HepG2 (cell line): Measurements from ENCODE around the gene PHKG2. TPM values are rescaled to one million over a fixed set of nuclear protein-coding genes. Genes with fewer than 3 reads are reported as not detected.
A peak's percentile ranks its signal among the peaks of the same experiment; 100 is the strongest.

Experiments used
- AGO2 ChIP-seq: fragments of 200-400 bp; formaldehyde crosslinking; optimal IDR thresholded peaks from 2 replicates; pipeline ENCODE3; 2017; ENCODE audit warnings: mild to moderate bottlenecking, low read depth, low read length, moderate library complexity
- CERS6 ChIP-seq: sonication (generic); formaldehyde crosslinking; IDR thresholded peaks from 2 replicates; pipeline ENCODE4 v1.5.0; 2020; ENCODE audit warnings: missing genetic modification reagents
- CTCF ChIP-seq: sonication (generic); formaldehyde crosslinking; IDR thresholded peaks from 2 replicates; pipeline ENCODE4 v1.5.0; 2020; ENCODE audit warnings: mild to moderate bottlenecking, missing genetic modification reagents, moderate library complexity
- DR1 ChIP-seq: sonication (generic); formaldehyde crosslinking; IDR thresholded peaks from 2 replicates; pipeline ENCODE4 v1.8.0; 2021; ENCODE audit warnings: mild to moderate bottlenecking, missing genetic modification reagents, inconsistent platforms
- FOXO1 ChIP-seq: sonication (generic); formaldehyde crosslinking; IDR thresholded peaks from 2 replicates; pipeline ENCODE4 v1.4.0; 2020; ENCODE audit warnings: missing genetic modification reagents
- HOXA7 ChIP-seq: sonication (generic); formaldehyde crosslinking; IDR thresholded peaks from 2 replicates; pipeline ENCODE4 v1.8.1; 2022; ENCODE audit warnings: mild to moderate bottlenecking, missing genetic modification reagents, moderate library complexity
- IKZF4 ChIP-seq: sonication (generic); formaldehyde crosslinking; IDR thresholded peaks from 2 replicates; pipeline ENCODE4 v1.5.1; 2020; ENCODE audit warnings: borderline replicate concordance, mild to moderate bottlenecking, low read depth, missing genetic modification reagents; ENCODE audit errors: not compliant biosample characterization
- KLF11 ChIP-seq: IDR thresholded peaks from 2 replicates; pipeline ENCODE4 v1.6.1; 2016; ENCODE audit warnings: missing compliant biosample characterization
- NR2F1 ChIP-seq, 2 experiments: fragments of 450-650 bp in 1 of 2; formaldehyde crosslinking in 1 of 2; IDR thresholded peaks; 2 replicates each; pipeline versions ENCODE4 v1.5.0 to v1.6.1; 2016 to 2020; ENCODE audit warnings: mild to moderate bottlenecking in 1 of 2, missing compliant biosample characterization in 1 of 2, missing genetic modification reagents in 1 of 2, moderate library complexity in 1 of 2
- SRSF9 ChIP-seq: fragments of 200-400 bp; formaldehyde crosslinking; IDR thresholded peaks from 2 replicates; pipeline ENCODE4 v1.6.1; 2018; ENCODE audit warnings: borderline replicate concordance, mild to moderate bottlenecking, low read depth, low read length; ENCODE audit not compliant: insufficient read depth, poor library complexity, severe bottlenecking
- XRCC5 ChIP-seq: fragments of 200-400 bp; formaldehyde crosslinking; optimal IDR thresholded peaks from 2 replicates; pipeline ENCODE3; 2017; ENCODE audit warnings: mild to moderate bottlenecking, low read length
- ZMYM3 ChIP-seq: sonication (generic); formaldehyde crosslinking; IDR thresholded peaks from 2 replicates; pipeline ENCODE4 v1.5.1; 2020; ENCODE audit warnings: mild to moderate bottlenecking, missing genetic modification reagents
- ZNF263 ChIP-seq: sonication (generic); formaldehyde crosslinking; IDR thresholded peaks from 2 replicates; pipeline ENCODE4 v1.4.0; 2020; ENCODE audit warnings: missing genetic modification reagents
- ZNF430 ChIP-seq: sonication (generic); formaldehyde crosslinking; IDR thresholded peaks from 2 replicates; pipeline ENCODE4 v1.9.0; 2021; ENCODE audit warnings: mild to moderate bottlenecking, missing genetic modification reagents
- ZNF605 ChIP-seq: sonication (generic); formaldehyde crosslinking; IDR thresholded peaks from 2 replicates; pipeline ENCODE4 v1.8.0; 2022; ENCODE audit warnings: mild to moderate bottlenecking, missing genetic modification reagents
- ZNF609 ChIP-seq: sonication (generic); formaldehyde crosslinking; IDR thresholded peaks from 2 replicates; pipeline ENCODE4 v1.4.0; 2020; ENCODE audit warnings: mild to moderate bottlenecking, missing genetic modification reagents, borderline replicate concordance
- ZNF770 ChIP-seq: sonication (generic); formaldehyde crosslinking; IDR thresholded peaks from 2 replicates; pipeline ENCODE4 v1.5.0; 2020; ENCODE audit warnings: mild to moderate bottlenecking, missing genetic modification reagents
- ZSCAN22 ChIP-seq: sonication (generic); formaldehyde crosslinking; IDR thresholded peaks from 2 replicates; pipeline ENCODE4 v1.4.0; 2020; ENCODE audit warnings: mild to moderate bottlenecking, missing genetic modification reagents
- ZSCAN31 ChIP-seq: sonication (generic); formaldehyde crosslinking; IDR thresholded peaks from 2 replicates; pipeline ENCODE4 v1.5.0; 2020; ENCODE audit warnings: low read depth, mild to moderate bottlenecking, missing genetic modification reagents
- polyA plus RNA-seq, 8 experiments: library from polyadenylated mRNA; depleted of rRNA in 3 of 8; stranded (reverse) in 7 of 8; unstranded in 1 of 8; fragments of >200 nt; fragmentation: Illumina TruSeq in 4 of 8; extraction: Trizol in 4 of 8; gene quantifications; 2 replicates each; pipeline versions ENCODE4 v1.2.1 to v1.2.3, GENCODE V29; 2011 to 2016; ENCODE audit warnings: low read depth in 4 of 8, missing spikeins in 1 of 8, mixed read lengths in 1 of 8; ENCODE audit not compliant: insufficient read depth in 1 of 8
- total RNA-seq, 5 experiments: library from RNA; depleted of rRNA; stranded (reverse); fragments of >200 nt; fragmentation: Illumina TruSeq; extraction: Trizol; gene quantifications; 2 replicates each; pipeline ENCODE4 v1.2.3, GENCODE V29; 2016; ENCODE audit warnings: low read depth in 1 of 5

Gene PHKG2
- total and polyA plus RNA-seq, 2 of the 13 experiments (the other 11 are each of a cell fraction or from before 2014, with no cell fraction given) = 37.4 to 42.1 TPM

DNA sequence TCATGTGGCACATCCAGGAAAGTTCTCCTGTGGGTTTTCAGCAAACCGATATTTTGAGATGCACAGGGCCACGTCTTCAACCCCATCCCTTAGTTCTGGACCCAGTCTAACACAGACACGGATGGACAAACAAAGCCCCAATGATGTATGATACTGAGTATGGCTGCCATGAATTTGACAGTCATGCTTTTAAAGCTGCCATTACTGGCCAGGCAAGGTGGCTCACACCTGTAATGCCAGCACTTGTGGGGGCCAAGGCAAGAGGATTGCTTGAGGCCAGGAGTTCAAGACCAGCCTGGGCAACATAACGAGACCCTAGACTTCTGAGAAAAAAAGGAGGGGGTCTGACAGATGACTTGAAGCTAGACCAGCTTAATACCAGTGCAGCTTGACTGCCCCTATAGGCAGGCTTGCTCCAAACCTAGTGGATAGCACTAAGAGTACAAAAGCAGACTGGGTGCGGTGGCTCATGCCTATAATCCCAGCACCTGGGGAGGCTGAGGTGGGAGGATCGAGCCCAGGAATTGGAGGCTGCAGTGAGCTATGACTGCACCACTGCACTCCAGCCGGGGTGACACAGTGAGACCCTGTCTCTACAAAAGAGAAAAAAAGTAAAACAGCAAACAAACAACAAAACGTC is 49.6 kb downstream of the PHKG2 start (continued):
- TF ChIP-seq ZNF770 (CRISPR knock-in tag) (peak; percentile 98), XRCC5 (no peak), CERS6 (CRISPR knock-in tag) (no peak), AGO2 (no peak), SRSF9 (no peak), ZNF430 (no peak), KLF11 (CRISPR knock-in tag) (no peak), CTCF (CRISPR knock-in tag) (peak; percentile 33; the same call in 1 of the 2 replicates), DR1 (CRISPR knock-in tag) (no peak), ZNF263 (no peak), NR2F1 (CRISPR knock-in tag; IDR thresholded peaks at IDR 0.05) (no peak), ZSCAN31 (no peak), ZNF609 (CRISPR knock-in tag) (no peak), ZMYM3 (CRISPR knock-in tag) (0 out of 2 replicates have a peak, but pooled peaks have one; percentile 38), IKZF4 (CRISPR knock-in tag) (peak; percentile 36), ZSCAN22 (CRISPR knock-in tag) (no peak), FOXO1 (no peak), HOXA7 (CRISPR knock-in tag) (no peak), ZNF605 (CRISPR knock-in tag) (no peak)
